Endothelial cell of umbilical vein (primary cell): ENCODE results near the gene QPCTL. TPM values are rescaled to one million over a fixed set of nuclear protein-coding genes. Genes with fewer than 3 reads are reported as not detected.

Experiments used
- BruUV-seq: library from RNA; stranded (reverse); fragments of 400-500 nt; replicated peaks from 2 replicates; lab custom pipeline; 2021; lab: Mats Ljungman, UMichigan
- CTCF ChIA-PET: fragments of 300-600, 350-600 bp; sonication (Branson Sonifier 250); formaldehyde crosslinking; loops from one replicate; lab custom pipeline; 2021; ENCODE audit warnings: antibody characterized with exemption, inconsistent platforms; lab: Charles Lee
- POLR2A ChIA-PET: fragments of 300-600, 350-600 bp; sonication (Branson Sonifier 250); formaldehyde crosslinking; loops from one replicate; lab custom pipeline; 2021; ENCODE audit warnings: antibody characterized with exemption, inconsistent platforms; lab: Charles Lee
- DNase-seq: peaks from one replicate; pipeline ENCODE4 v3.0.0-alpha.2; 2011; ENCODE audit warnings: low read depth, low spot score
- FAIRE-seq: peaks from 2 replicates; lab custom pipeline; 2011; peaks lifted over from hg19 to GRCh38; lab: Jason Lieb, UNC
- H2AFZ ChIP-seq: 2 replicates; pipeline ENCODE4 v1.6.0; 2012; ENCODE audit warnings: low read depth, low read length, control low read depth, inconsistent platforms
- H3K27ac ChIP-seq: 2 replicates; pipeline ENCODE4 v1.5.1; 2011; ENCODE audit warnings: low read depth, mild to moderate bottlenecking, control low read depth, low read length, moderate library complexity; ENCODE audit not compliant: insufficient read depth
- H3K27me3 ChIP-seq, 2 experiments: 2 replicates each; pipeline versions ENCODE4 v1.6.0 to v1.6.1; 2011; ENCODE audit warnings: low read length in 2 of 2, mixed read lengths in 1 of 2; ENCODE audit not compliant: control insufficient read depth in 2 of 2, insufficient read depth in 2 of 2
- H3K36me3 ChIP-seq, 2 experiments: 2 replicates in 1 of 2; 3 replicates in 1 of 2; pipeline ENCODE4 v1.5.1; 2011; ENCODE audit warnings: low read length in 2 of 2, mild to moderate bottlenecking in 1 of 2, moderate library complexity in 1 of 2; ENCODE audit not compliant: control insufficient read depth in 2 of 2, insufficient read depth in 2 of 2; ENCODE audit errors: extremely low read depth in 1 of 2
- H3K4me1 ChIP-seq: 3 replicates; pipeline ENCODE4 v1.5.1; 2011; ENCODE audit warnings: mild to moderate bottlenecking, low read length; ENCODE audit not compliant: control insufficient read depth, insufficient read depth; ENCODE audit errors: extremely low read depth
- H3K4me2 ChIP-seq: 2 replicates; pipeline ENCODE4 v1.6.1; 2011; ENCODE audit warnings: low read length, control low read depth, mixed read lengths; ENCODE audit not compliant: insufficient read depth
- H3K4me3 ChIP-seq, 3 experiments: fragments of 200-600 bp in 1 of 3; sonication (generic), shearing (Covaris generic) in 1 of 3; replicated peaks in 1 of 3; 2 replicates each; pipeline ENCODE4 v1.5.1; 2011 to 2016; ENCODE audit warnings: control low read depth in 3 of 3, low read length in 3 of 3, mild to moderate bottlenecking in 2 of 3, inconsistent platforms in 1 of 3, low read depth in 1 of 3, moderate library complexity in 1 of 3; ENCODE audit not compliant: insufficient read depth in 1 of 3
- H3K79me2 ChIP-seq: 2 replicates; pipeline ENCODE4 v1.6.0; 2012; ENCODE audit warnings: low read length, inconsistent platforms; ENCODE audit not compliant: control insufficient read depth, insufficient read depth
- H3K9ac ChIP-seq: replicated peaks from 2 replicates; pipeline ENCODE3; 2011; ENCODE audit warnings: low read length, control low read depth; ENCODE audit not compliant: insufficient read depth; ENCODE audit errors: extremely low read depth
- H3K9me1 ChIP-seq: replicated peaks from 3 replicates; pipeline ENCODE4 v1.6.0; 2011; ENCODE audit warnings: mild to moderate bottlenecking, low read length; ENCODE audit not compliant: control insufficient read depth, insufficient read depth; ENCODE audit errors: extremely low read depth
- H3K9me3 ChIP-seq: replicated peaks from 2 replicates; pipeline ENCODE4 v1.5.1; 2012; ENCODE audit warnings: low read length, inconsistent platforms; ENCODE audit not compliant: control insufficient read depth, insufficient read depth
- H4K20me1 ChIP-seq: replicated peaks from 2 replicates; pipeline ENCODE3; 2011; ENCODE audit warnings: mild to moderate bottlenecking, low read length; ENCODE audit not compliant: control insufficient read depth, insufficient read depth; ENCODE audit errors: extremely low read depth
- CTCF ChIP-seq, 2 donors: IDR thresholded peaks; 1 replicate in 1 of 2; 2 replicates in 1 of 2; pipeline ENCODE4 v1.5.1; 2011; ENCODE audit warnings: low read length in 2 of 2, mild to moderate bottlenecking in 2 of 2, moderate library complexity in 2 of 2, control low read depth in 1 of 2, inconsistent platforms in 1 of 2, low read depth in 1 of 2; ENCODE audit not compliant: insufficient read depth in 1 of 2; ENCODE audit errors: extremely low read depth in 1 of 2
- EZH2 ChIP-seq: IDR thresholded peaks from 2 replicates; pipeline ENCODE4 v1.6.1; 2012; ENCODE audit warnings: borderline replicate concordance, low read depth, mild to moderate bottlenecking, moderate library complexity, low read length, inconsistent platforms; ENCODE audit not compliant: severe bottlenecking
- FOS ChIP-seq: IDR thresholded peaks from 2 replicates; pipeline ENCODE4 v1.6.1; 2011; ENCODE audit warnings: mild to moderate bottlenecking, low read length, moderate library complexity, borderline replicate concordance; ENCODE audit not compliant: insufficient read depth
- GATA2 ChIP-seq: IDR thresholded peaks from 2 replicates; pipeline ENCODE4 v1.7.0; 2011; ENCODE audit warnings: low read depth, mild to moderate bottlenecking, moderate library complexity, mixed read lengths, low read length; ENCODE audit not compliant: insufficient read length, insufficient read depth
- JUN ChIP-seq: IDR thresholded peaks from 2 replicates; pipeline ENCODE4 v1.6.1; 2011; ENCODE audit warnings: borderline replicate concordance, low read depth; ENCODE audit not compliant: insufficient read length, insufficient read depth
- MAX ChIP-seq: IDR thresholded peaks from 2 replicates; pipeline ENCODE4 v1.6.1; 2011; ENCODE audit not compliant: insufficient read depth, insufficient read length
- MYC ChIP-seq: IDR thresholded peaks from one replicate; pipeline ENCODE4 v1.6.1; 2011; ENCODE audit warnings: mild to moderate bottlenecking, low read depth, low read length
- POLR2A ChIP-seq: IDR thresholded peaks from 2 replicates; pipeline ENCODE4 v1.6.1; 2012; ENCODE audit warnings: low read depth, mild to moderate bottlenecking, control low read depth, low read length
- POLR2AphosphoS5 ChIP-seq: IDR thresholded peaks from 2 replicates; pipeline ENCODE4 v1.6.1; 2012; ENCODE audit warnings: low read depth, mild to moderate bottlenecking, control low read depth, low read length, moderate library complexity; ENCODE audit not compliant: insufficient read depth
- dilution Hi-C: fragments of 300-500 bp; cut with MboI; formaldehyde crosslinking; loops from one replicate; pipeline ENCODE4 v1.15.0; 2019; ENCODE audit warnings: low sequenced_read_pairs; ENCODE audit not compliant: extremely low pct_ligation_motif_present
- intact Hi-C: fragments of 100-400 bp; cut with micrococcal nuclease; formaldehyde crosslinking; loops from one replicate; pipeline ENCODE4 v1.10.0; 2022
- polyA plus RNA-seq, 4 experiments: library from polyadenylated mRNA; depleted of rRNA in 3 of 4; stranded (reverse) in 3 of 4; unstranded in 1 of 4; fragments of >200 nt; gene quantifications; 2 replicates each; pipeline versions ENCODE4 v1.2.1 to v1.2.3, GENCODE V29; 2011 to 2012; ENCODE audit warnings: missing spikeins in 1 of 4
- total RNA-seq: library from RNA; stranded (reverse); gene quantifications from 2 replicates; pipeline ENCODE4 v1.2.3, GENCODE V29; 2021

QPCTL gene
- total and polyA plus RNA-seq, 2 donors (not counting 3 experiments of a cell fraction or from before 2014, with no cell fraction given): 17.6 to 22.5 TPM

GRCh38 chr19:45643024-45643926 is 49.2 kb upstream of the QPCTL start:
- peak overlapping the region; percentile 83 for H3K4me2 ChIP-seq
- no peaks in the 10 kb centered on the region for H3K27me3 ChIP-seq
- peak overlapping the region; percentile 28 for H2AFZ ChIP-seq
- no peaks in the 10 kb centered on the region for H3K36me3 ChIP-seq
- peak; percentile 85 for DNase-seq
- no peaks in the 10 kb centered on the region for H4K20me1 ChIP-seq
- FAIRE-seq: peak; percentile 81
- no TSS peak for BruUV-seq
- ChIA-PET POLR2A (no interaction called here), CTCF (interaction anchor here (0.7 to 5.3 kb wide), 33 partner anchors 10 to 204 kb away, joined by 3 to 91 read pairs (median 12); partner anchors contain the start of genes GPR4, OPA3, PPM1N and QPCTL)
- peak overlapping the region; percentile 9 for H3K27ac ChIP-seq
- H3K9me3 ChIP-seq: no peaks in the 10 kb centered on the region
- TF ChIP-seq GATA2 (peak; percentile 32), JUN (no peak), FOS (peak; percentile 25), MAX (no peak), POLR2AphosphoS5 (peak; percentile 19), POLR2A (no peak), CTCF (IDR thresholded peaks at IDR 0.05; ENCODE audit: extremely low read depth in 1 of 2, insufficient read depth in 1 of 2, low read depth in 1 of 2, low read length in 2 of 2) (peak; percentile 98 to 99), MYC (no peak), EZH2 (no peak)
- H3K9me1 ChIP-seq: no peaks in the 10 kb centered on the region
- peak overlapping the region in 1 of 3 experiments; percentile 13 for H3K4me3 ChIP-seq
- no peaks in the 10 kb centered on the region for H3K79me2 ChIP-seq
- no peak overlapping the region for H3K9ac ChIP-seq
- peaks cover 42% of the 10 kb centered on the region for H3K4me1 ChIP-seq
- intact Hi-C loops (loop anchor here (1.0 to 5.0 kb wide), 5 partner anchors 58 to 216 kb away; partner anchors contain the start of gene OPA3), dilution Hi-C loops (no loop called here)
